B cell (primary cell): ENCODE results near the gene MAP2K6. TPM values are rescaled to one million over a fixed set of nuclear protein-coding genes. Genes with fewer than 3 reads are reported as not detected.

Source experiments
- ATAC-seq: fragments of 200-7000 bp; cut with Tn5 transposase; one replicate; pipeline ENCODE4 v1.10.0; 2021; ENCODE audit warnings: low read depth, mild to moderate bottlenecking, moderate number of reproducible peaks, moderate library complexity
- CTCF ChIA-PET: fragments of 350-600 bp; sonication (Branson Sonifier 250); formaldehyde crosslinking; loops from one replicate; lab custom pipeline; 2021; ENCODE audit warnings: antibody characterized with exemption, inconsistent platforms; lab: Charles Lee
- POLR2A ChIA-PET: fragments of 350-600 bp; sonication (Branson Sonifier 250); formaldehyde crosslinking; loops from one replicate; lab custom pipeline; 2021; ENCODE audit warnings: antibody characterized with exemption; lab: Charles Lee
- DNase-seq: peaks from one replicate; pipeline ENCODE4 v3.0.0; 2013
- H2AFZ ChIP-seq: 2 replicates; pipeline ENCODE4 v1.6.1; 2012; ENCODE audit warnings: mild to moderate bottlenecking, low read depth, low read length; ENCODE audit not compliant: insufficient read depth, poor library complexity, severe bottlenecking
- H3K27ac ChIP-seq, 2 donors: 1 replicate in 1 of 2; 2 replicates in 1 of 2; pipeline ENCODE4 v1.5.1; 2012 to 2013; ENCODE audit warnings: low read length in 2 of 2, mild to moderate bottlenecking in 2 of 2, moderate library complexity in 1 of 2
- H3K27me3 ChIP-seq, 4 experiments: fragments of 200-600 bp in 1 of 4; sonication (generic) in 1 of 4; replicated peaks in 1 of 4; 1 replicate in 2 of 4; 2 replicates in 2 of 4; pipeline versions ENCODE4 v1.6.1 to v1.7.0; 2013 to 2016; ENCODE audit warnings: low read length in 3 of 4, mild to moderate bottlenecking in 2 of 4, mixed read lengths in 1 of 4, moderate library complexity in 1 of 4; ENCODE audit not compliant: insufficient read depth in 4 of 4, control insufficient read depth in 3 of 4; ENCODE audit errors: control extremely low read depth in 1 of 4
- H3K36me3 ChIP-seq, 2 experiments: replicated peaks in 1 of 2; 1 replicate in 1 of 2; 2 replicates in 1 of 2; pipeline versions ENCODE4 v1.6.1 to v1.7.1; 2013; ENCODE audit warnings: low read length in 1 of 2; ENCODE audit not compliant: insufficient read depth in 2 of 2, control insufficient read depth in 1 of 2; ENCODE audit errors: control extremely low read depth in 1 of 2, extremely low read depth in 1 of 2
- H3K4me1 ChIP-seq, 2 donors: fragments of 200-600 bp in 1 of 2; sonication (generic) in 1 of 2; 1 replicate in 1 of 2; 2 replicates in 1 of 2; pipeline versions ENCODE4 v1.5.1 to v1.6.1; 2013 to 2017; ENCODE audit warnings: low read length in 2 of 2; ENCODE audit not compliant: control insufficient read depth in 2 of 2, insufficient read depth in 2 of 2
- H3K4me2 ChIP-seq: replicated peaks from 2 replicates; pipeline ENCODE3; 2012; ENCODE audit warnings: mild to moderate bottlenecking, low read depth, low read length; ENCODE audit not compliant: poor library complexity, severe bottlenecking
- H3K4me3 ChIP-seq, 5 experiments: fragments of 200-600 bp in 1 of 5; sonication (generic) in 1 of 5; 1 replicate in 3 of 5; 2 replicates in 2 of 5; pipeline versions ENCODE4 v1.5.1 to v1.7.0; 2011 to 2016; ENCODE audit warnings: low read length in 4 of 5, mild to moderate bottlenecking in 4 of 5, low read depth in 2 of 5, control low read depth in 1 of 5, moderate library complexity in 1 of 5; ENCODE audit not compliant: insufficient read depth in 1 of 5; ENCODE audit errors: control extremely low read depth in 1 of 5, extremely low read depth in 1 of 5
- H3K79me2 ChIP-seq: fragments of 200-600 bp; sonication (generic); one replicate; pipeline ENCODE4 v1.6.0; 2016; ENCODE audit warnings: low read length; ENCODE audit not compliant: control insufficient read depth, insufficient read depth
- H3K9ac ChIP-seq: fragments of 200-600 bp; sonication (generic); 2 replicates; pipeline ENCODE4 v1.6.1; 2017; ENCODE audit warnings: mild to moderate bottlenecking, low read length, moderate library complexity
- H3K9me3 ChIP-seq, 3 donors: one replicate each; pipeline versions ENCODE4 v1.6.1 to v1.7.1; 2013; ENCODE audit warnings: low read length in 2 of 3; ENCODE audit not compliant: control insufficient read depth in 2 of 3, insufficient read depth in 1 of 3; ENCODE audit errors: control extremely low read depth in 1 of 3
- H4K20me1 ChIP-seq: 2 replicates; pipeline ENCODE4 v1.6.0; 2012; ENCODE audit warnings: mild to moderate bottlenecking, low read length; ENCODE audit not compliant: insufficient read depth, control insufficient read depth, poor library complexity, severe bottlenecking
- H3K27ac Mint-ChIP-seq: one replicate; pipeline ENCODE4 v1.8.0; 2021; ENCODE audit warnings: mixed read lengths
- H3K27me3 Mint-ChIP-seq: one replicate; pipeline ENCODE4 v1.8.0; 2021; ENCODE audit warnings: mixed read lengths
- H3K4me1 Mint-ChIP-seq: one replicate; pipeline ENCODE4 v1.8.0; 2021; ENCODE audit warnings: mixed read lengths
- H3K4me3 Mint-ChIP-seq: one replicate; pipeline ENCODE4 v1.8.0; 2021; ENCODE audit warnings: mixed read lengths
- H3K9me3 Mint-ChIP-seq: one replicate; pipeline ENCODE4 v1.8.0; 2022; ENCODE audit warnings: mixed read lengths; ENCODE audit not compliant: insufficient read depth
- EZH2 ChIP-seq: IDR thresholded peaks from 2 replicates; pipeline ENCODE4 v1.6.1; 2012; ENCODE audit warnings: borderline replicate concordance, low read depth, mild to moderate bottlenecking, moderate library complexity, low read length; ENCODE audit not compliant: insufficient read depth, poor library complexity, severe bottlenecking
- WGBS: methylation state at CpG from one replicate; pipeline ENCODE4 v1.1.5; 2013; ENCODE audit warnings: missing lambda C conversion rate; ENCODE audit not compliant: insufficient coverage; 5-methylcytosine and 5-hydroxymethylcytosine counted together
- intact Hi-C: fragments of 100-400 bp; cut with micrococcal nuclease; formaldehyde crosslinking; loops from one replicate; pipeline ENCODE4 v1.10.0; 2022
- polyA plus RNA-seq: library from polyadenylated mRNA; depleted of rRNA; stranded (reverse); fragments of >200 nt; gene quantifications from 2 replicates; pipeline ENCODE4 v1.2.3, GENCODE V29; 2012
- total RNA-seq, 2 donors: library from RNA; stranded (reverse); fragments of 120-200 nt in 1 of 2; gene quantifications; 1 replicate in 1 of 2; 2 replicates in 1 of 2; pipeline versions ENCODE4 v1.2.3 to v1.2.4, GENCODE V29; 2013 to 2022
- TF ChIP-seq, protein P1 (sequence below): fragments of 200-600 bp; IDR thresholded peaks from one replicate; pipeline ENCODE4 v1.8.0; 2022; ENCODE audit warnings: antibody characterized with exemption, mild to moderate bottlenecking

MAP2K6 gene
- total and polyA plus RNA-seq, 2 donors (not counting 1 experiment from before 2014, with no cell fraction given) = 2.4 to 7.7 TPM

DNA sequence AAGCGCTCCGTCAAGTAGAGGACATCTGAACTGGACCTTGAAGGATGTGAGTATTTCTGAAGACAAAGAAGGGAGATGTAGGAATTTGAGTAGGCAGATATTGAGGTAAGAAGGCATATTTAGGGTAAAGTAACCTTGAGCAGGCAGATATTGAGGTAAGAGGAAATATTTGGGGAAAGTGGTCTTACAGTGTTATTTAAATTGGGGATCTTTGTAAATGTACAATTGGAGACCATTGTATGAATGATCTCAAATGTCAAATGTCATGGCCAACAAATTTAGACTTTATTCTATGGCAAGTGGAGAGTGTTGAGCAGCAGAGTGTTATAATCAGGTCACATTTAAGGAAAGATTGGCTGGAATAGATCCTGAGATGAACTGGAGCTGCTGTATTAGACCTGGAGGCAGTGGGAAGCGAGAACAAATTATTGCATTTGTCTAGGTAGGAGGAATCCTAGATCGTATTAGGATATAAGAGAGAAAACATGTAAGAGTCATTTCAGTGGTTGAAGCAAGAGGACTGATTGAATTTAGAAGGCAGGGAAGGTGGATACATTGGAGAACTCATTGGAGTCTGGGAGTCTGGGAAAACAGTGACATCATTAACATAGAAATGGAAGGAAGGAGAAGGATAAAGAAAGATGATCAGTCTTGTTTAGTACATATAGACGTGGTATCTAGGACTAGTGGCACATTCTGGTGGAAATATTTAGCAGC lies 165.6 kb downstream of the MAP2K6 start:
- intact Hi-C loops = no loop called here
- POLR2A ChIA-PET = no interaction called here
- Histone ChIP-seq H3K36me3 (no peaks in the 10 kb centered on the region), H3K4me2 (no peak overlapping the region), H3K9me3 (no peaks in the 10 kb centered on the region), H3K4me1 (peaks cover 21 to 23% of the 10 kb centered on the region in 2 donors), H4K20me1 (no peaks in the 10 kb centered on the region), H3K4me3 (no peak overlapping the region), H3K27me3 (no peaks in the 10 kb centered on the region), H3K9ac (no peak overlapping the region), H2AFZ (no peak overlapping the region), H3K27ac (no peak overlapping the region), H3K79me2 (no peaks in the 10 kb centered on the region)
- H3K9me3 Mint-ChIP-seq = no peaks in the 10 kb centered on the region
- CTCF ChIA-PET = interaction anchor here (3.0 kb wide), 1 partner anchor 27 kb away, joined by 18 read pairs; no protein-coding TSS in a partner anchor
- DNase-seq = no peak
- no peak for TF ChIP-seq EZH2
- TF ChIP-seq, protein P1, sequence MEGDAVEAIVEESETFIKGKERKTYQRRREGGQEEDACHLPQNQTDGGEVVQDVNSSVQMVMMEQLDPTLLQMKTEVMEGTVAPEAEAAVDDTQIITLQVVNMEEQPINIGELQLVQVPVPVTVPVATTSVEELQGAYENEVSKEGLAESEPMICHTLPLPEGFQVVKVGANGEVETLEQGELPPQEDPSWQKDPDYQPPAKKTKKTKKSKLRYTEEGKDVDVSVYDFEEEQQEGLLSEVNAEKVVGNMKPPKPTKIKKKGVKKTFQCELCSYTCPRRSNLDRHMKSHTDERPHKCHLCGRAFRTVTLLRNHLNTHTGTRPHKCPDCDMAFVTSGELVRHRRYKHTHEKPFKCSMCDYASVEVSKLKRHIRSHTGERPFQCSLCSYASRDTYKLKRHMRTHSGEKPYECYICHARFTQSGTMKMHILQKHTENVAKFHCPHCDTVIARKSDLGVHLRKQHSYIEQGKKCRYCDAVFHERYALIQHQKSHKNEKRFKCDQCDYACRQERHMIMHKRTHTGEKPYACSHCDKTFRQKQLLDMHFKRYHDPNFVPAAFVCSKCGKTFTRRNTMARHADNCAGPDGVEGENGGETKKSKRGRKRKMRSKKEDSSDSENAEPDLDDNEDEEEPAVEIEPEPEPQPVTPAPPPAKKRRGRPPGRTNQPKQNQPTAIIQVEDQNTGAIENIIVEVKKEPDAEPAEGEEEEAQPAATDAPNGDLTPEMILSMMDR = no peak
- peaks cover 6% of the 10 kb centered on the region for H3K27me3 Mint-ChIP-seq
- peak overlapping the region; percentile 8 for H3K4me3 Mint-ChIP-seq
- H3K27ac Mint-ChIP-seq = no peak overlapping the region
- WGBS = 96% methylated on average over 5 of the region's 5 CpGs
- peaks cover 48% of the 10 kb centered on the region for H3K4me1 Mint-ChIP-seq
- no peak for ATAC-seq
